GM21360 (cell line): ENCODE results near the gene OR51F1.
"Not testable (repeated sequence)": the region's sequence is repeated elsewhere in the genome, so short reads cannot be mapped to it uniquely, and the experiment has no call there.

ENCODE experiments used
- ATAC-seq: cut with Tn5 transposase; IDR thresholded peaks from one replicate; pipeline ENCODE4 v1.9.1; 2021; ENCODE audit warnings: mild to moderate bottlenecking, moderate library complexity; ENCODE audit not compliant: unreplicated experiment

Gene OR51F1, protein sequence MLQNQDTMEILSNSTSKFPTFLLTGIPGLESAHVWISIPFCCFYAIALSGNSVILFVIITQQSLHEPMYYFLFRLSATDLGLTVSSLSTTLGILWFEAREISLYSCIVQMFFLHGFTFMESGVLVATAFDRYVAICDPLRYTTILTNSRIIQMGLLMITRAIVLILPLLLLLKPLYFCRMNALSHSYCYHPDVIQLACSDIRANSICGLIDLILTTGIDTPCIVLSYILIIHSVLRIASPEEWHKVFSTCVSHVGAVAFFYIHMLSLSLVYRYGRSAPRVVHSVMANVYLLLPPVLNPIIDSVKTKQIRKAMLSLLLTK

DNA sequence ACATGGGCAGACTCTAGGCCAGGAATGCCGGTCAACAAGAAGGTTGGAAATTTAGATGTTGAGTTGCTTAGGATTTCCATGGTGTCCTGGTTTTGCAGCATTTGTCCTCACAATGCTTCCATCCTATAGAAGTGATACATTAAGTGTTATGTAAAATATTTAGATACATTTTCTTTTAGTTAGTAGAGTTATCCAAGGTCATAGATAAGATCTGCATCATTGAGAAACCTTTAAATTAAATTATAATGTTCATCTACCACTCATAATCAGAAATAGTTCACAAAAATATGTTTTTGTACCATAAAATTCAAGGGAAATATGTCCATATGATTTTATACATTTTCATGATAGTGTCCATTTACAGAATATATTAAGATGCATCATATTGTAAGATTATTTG lies at the start of gene OR51F1:
OR51F1 (minus strand) TSS at position 101 of the 400 bp plus-strand sequence; CDS start at position 101, 0 bp downstream.
- no peak for ATAC-seq

DNA sequence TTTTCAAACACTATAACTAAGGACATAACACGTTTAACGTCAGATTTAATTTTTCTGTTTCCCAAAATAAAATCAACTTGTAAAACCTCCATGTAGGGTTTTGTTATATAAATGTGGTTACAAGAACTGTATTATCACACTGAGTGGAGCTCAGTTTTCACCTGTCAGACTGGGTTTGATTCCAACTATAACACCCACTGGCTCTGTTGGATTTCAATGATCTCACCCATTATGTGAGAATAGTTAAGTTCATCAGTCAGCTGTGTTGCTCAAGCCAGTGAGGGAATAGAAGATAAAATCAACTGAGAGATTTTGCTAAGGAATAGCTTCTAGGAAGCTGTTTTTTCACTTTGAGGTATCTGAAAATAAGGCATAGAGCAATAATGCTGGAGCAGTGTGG lies 39.5 kb upstream of the OR51F1 start:
- ATAC-seq, result no peak

DNA sequence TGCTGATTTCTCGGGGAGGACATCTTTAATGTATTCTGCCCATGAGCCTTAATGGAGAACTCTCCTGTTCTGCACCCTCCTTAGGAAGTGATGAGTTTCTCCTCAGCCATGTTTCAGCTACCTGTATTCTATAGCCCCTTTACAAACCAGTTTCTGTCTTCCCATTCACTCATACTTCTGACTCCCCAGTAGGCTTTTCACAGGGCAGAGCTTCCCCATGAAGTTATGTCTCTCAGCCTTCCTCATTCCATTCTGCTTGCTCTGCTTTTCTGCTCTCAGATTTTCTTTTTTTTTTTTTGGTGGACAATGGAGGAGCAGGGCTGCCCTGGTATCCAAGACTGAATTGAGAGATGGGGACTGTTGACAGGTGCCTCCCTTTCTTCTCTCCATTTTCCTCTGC lies 38.7 kb upstream of the OR51F1 start:
- no peak for ATAC-seq

DNA sequence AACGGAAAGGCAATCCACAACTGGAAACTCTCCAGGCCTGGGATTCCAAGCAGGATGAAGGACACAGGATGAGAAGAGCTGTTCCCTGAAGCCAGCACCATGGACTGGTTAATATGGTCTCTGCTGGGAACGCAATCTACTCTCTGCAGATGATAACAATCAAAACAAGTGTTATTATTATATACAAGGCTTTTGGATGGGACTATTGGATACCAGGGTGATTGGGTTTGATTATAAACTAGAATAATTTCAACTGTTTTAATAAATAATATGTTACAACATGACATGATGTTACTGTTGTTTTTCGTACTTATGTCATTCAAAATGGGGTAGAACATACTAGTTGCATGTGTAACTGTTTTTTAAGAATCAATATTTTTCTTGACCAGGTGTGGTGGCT lies 34.5 kb upstream of the OR51F1 start, which contains the start of gene OR52R1:
OR52R1 (minus strand) TSS at position 101 of the 400 bp plus-strand sequence; CDS start at position 101, 0 bp downstream.
- no peak for ATAC-seq

DNA sequence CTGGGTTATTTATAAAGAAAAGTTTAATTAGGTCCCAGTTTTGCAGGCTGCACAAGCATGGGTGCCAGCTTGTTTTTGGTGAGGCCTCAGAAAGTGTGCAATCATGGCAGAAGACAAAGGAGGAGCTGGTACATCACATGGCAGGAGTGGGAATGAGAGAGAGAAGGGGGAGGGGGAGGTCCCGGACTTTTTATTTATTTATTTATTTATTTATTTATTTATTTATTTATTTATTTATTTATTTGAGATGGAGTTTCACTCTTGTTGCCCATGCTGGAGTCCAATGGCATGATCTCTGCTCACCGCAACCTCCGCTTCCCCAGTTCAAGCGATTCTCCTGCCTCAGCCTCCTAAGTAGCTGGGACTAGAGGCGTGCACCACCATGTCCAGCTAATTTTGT lies 31.6 kb upstream of the OR51F1 start:
- ATAC-seq, result not testable (repeated sequence)

DNA sequence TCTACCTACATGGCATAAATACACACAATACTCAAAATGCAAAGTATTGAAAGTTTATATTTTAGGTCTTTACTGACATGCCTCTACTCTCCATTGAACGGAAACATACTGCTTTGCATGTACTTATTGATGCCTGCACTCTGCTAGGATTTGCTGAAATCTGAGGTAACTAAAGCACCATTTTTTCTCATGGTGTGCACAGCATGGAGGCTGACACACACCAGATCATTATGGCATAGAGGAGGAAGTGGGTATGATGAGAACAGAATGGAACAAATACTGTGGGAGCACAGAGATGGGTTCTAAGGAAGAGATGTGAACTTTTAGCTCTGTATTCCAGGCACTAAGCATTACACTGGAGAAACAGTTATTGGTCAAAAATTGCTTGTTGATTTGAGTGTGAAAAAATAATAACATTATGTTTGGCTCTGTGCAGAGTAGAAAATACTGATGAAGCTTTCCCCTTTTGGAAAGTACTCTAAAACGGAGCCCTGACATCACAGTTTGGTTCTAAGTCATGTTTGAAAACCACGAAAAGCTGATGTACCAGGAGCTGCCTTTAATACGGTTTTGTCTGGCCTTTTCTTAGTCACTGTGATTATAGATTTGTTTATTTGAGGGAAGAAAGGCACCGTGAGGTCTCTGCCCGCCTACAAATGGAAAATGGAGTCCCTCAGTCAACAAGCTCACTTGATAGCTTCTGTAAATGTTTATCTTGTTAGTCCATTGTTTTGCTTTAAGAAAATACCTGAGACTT lies 28.9 kb upstream of the OR51F1 start:
- no peak for ATAC-seq

DNA sequence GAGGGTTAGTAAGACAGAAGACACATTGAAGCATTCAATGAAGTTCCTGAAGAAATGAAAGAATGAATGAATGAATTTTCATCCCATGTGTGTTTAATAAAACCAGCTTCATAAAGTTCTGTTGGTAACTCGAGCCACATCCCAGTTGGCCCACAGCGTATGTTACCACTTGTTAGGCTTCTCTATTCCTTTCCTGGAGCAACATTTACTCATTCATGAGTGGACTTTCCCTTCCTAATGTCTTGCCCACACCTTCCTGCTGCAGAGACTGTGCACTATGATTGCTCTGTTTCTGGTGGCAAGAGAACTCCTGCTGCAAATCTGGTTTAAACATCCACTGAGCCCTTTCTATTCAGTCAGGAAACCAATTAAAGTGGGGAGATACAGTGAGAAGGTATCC lies 27.5 kb upstream of the OR51F1 start:
- no peak for ATAC-seq

DNA sequence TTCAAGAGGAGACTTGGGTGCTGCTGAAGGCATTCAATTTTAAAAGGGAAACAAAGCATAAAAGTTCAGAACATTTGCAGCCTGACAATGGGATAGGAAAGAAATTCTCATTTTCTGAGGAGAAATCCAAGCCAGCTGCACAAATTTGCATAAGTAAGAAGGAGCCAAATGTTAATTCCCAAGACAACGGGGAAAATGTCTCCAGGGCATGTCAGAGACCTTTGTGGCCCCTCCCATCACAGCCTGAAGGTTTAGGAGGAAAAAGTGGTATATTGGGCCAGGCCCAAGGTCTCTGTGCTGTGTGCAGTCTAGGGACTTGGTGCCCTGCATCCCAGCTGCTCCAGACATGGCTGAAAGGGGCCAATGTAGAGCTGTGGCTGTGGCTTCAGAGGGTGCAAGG lies 12.7 kb upstream of the OR51F1 start:
- ATAC-seq, result no peak

DNA sequence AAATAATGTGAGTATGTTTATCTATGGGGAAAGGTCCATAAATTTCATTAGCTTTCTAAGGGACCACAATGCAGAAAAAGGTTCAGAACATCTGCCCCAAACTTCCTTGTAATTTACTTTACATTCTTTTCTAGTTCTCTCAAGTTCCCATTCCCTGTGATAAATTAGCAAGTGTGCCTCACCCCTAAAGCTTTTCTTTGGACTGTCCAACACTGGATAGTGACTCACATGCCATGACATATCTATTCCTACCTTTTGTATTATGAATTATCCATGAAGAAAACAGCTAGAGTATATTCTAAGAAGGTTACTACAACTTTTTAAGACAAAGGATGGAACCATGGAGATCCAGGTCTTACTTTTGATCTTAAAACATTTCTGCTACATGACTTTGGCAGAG lies 1.6 kb downstream of the OR51F1 start:
- ATAC-seq, result no peak

DNA sequence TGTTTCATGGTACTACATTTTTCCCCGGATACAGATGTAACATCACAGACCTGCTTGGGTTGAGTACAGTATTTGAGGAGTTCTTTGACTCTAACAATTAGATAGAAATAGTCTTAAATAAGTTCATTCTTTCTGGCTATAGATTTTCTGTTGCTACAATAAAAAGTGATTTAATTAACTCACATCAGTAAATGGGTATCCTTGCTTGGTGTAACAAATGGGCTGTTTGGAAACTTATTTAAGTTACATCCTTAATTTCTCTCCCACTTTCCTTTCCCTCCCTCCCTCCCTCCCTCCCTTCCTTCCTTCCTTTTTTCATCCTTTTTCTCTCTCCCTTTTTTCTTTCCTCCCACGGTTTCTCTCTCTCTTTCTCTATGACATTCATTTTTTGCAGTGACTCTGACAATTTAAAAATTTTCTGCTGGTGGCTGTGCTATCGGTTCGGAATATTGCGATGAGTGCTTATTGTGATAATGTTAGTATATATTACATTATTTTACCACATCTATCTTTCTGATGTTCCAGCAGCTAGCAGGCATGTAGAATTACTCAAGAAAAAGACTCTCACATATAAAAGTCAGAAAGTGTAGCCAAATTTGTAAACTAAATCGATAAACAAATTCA lies 3.2 kb downstream of the OR51F1 start:
- ATAC-seq, result no peak

DNA sequence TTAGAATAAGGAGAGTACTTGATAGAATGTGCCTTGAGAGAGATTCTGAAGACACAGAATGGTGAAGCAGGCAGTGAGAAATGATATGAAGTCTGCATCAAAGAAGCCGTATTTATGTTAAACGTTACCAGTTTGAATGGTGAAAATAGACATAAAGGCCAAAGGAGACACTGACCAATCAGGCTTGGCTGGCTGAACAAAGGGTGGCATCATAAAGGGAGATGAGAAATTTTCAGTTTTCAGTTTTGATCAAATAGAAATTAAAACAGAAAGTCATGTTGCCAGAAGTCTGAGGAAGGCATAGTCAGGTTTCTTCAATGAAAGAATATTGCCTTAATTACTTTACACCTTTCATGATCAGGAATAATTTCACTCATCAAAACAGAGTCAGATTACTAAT lies 6.6 kb downstream of the OR51F1 start:
- no peak for ATAC-seq

DNA sequence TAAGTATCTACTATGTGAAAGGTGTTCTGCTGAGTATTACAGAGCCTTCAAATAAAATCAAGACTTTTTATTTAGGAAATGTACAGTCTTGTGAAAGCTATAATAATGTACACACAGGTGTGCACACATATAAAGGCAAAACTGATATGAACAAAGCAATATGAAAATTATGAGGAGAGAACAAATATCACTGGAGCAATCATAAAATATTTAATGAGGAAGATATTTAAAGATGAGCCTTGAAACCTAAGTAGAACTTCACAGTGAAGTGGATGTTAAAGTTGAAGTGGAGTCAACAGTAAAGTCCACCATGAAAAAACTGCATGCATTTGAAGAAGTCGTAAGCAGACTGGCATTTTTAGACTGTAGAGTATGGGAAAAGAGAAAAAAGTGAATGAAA lies 18.5 kb downstream of the OR51F1 start:
- ATAC-seq, result no peak

DNA sequence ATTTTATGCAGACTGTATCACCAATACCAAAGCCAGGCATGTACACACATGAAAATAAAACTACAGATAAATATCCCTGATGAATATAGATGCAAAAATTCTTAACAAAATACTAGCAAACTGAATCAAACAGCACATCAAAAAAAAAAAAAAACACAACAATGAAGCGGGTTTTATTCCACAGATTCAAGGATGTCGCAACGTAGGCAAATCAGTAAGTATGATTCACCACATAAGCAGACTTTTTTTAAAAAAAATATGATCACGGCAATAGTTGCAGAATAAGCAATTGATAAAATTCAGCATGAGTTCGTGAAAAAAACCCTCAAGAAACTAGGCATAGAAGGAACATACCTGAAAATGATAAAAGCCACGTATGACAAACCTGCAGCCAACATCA lies 21.3 kb downstream of the OR51F1 start:
- no peak for ATAC-seq

DNA sequence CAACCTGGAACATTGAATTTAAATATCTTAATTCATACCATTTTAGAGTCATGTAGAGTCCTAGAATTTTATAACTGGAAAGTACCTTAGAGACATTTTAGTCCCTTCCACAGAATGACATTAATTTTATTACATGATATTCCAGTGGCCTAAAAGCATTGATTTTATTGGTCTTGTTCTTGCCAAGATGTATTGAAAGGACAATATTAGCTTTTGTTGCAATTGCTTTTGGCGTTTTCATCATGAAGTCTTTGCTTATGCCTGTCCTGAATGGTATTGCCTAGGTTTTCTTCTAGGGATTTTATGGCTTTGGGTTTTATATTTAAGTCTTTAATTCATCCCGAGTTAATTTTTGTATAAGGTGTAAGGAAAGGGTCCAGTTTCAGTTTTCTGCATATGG lies 29.0 kb downstream of the OR51F1 start:
- ATAC-seq, result no peak

DNA sequence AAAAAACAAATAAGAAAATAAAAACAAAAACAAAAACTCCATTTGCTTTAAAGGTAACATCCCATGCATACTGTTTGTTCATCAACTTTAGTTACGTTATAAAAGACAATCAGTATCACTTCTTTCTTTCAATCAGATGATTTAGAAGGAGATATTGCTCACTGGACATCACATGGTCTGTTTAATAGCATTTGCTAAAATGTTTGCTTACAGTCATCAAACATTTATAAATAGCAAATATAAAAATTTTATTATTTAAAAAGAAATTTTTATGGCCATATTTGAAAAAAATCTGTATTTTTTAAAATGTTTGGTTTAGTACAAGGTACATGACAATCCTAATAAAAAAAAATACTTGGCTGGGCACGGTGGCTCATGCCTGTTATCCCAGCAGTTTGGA lies 42.6 kb downstream of the OR51F1 start:
- ATAC-seq, result no peak

DNA sequence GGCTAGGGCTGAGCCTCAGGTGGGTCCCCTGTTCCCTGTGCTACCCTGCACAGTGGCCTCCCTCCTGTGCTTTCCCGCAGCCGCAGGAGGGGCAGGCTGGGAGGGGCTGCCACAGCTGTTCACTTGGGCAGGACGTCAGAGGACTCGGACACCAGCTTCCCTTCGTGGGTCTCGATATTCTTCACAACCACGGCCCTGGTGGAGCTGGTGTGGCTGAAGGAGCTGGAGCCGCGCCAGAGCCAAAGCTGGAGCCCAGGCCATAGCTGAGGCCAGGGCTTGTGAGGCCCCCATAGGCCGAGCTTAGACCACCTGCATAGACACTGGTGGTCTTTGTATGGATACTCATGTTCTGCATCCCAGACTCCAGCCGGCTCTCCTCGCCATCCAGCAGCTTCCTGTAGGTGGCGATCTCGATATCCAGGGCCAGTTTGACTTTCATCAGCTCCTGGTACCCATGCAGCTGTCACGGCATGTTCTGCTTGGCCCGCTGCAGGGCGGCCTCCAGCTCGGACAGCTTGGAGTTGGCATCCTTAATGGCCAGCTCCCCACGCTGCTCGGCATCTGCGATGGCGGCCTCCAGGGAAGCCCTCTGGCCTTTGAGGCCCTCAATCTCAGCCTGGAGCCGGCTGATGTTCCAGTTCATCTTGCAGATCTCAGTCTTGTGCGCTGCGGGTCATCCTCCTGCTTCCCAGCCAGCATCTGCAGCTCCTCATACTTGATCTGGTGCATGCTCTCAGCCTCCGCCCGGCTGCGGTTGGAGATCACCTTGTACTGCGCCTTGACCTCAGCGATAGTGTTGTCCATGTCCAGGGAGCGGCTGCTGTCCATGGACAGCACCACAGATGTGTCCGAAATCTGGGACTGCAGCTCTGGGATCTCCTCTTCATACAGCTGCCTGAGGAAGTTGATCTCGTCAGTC lies 46.9 kb downstream of the OR51F1 start:
- not testable (repeated sequence) for ATAC-seq
